CD4-positive, alpha-beta memory T cell (primary cell): ENCODE data around the gene MCF2L2. TPM values are rescaled to one million over a fixed set of nuclear protein-coding genes. Genes with fewer than 3 reads are reported as not detected.

Experiments used
- CTCF ChIA-PET: fragments of 350-600 bp; sonication (Branson Sonifier 250); formaldehyde crosslinking; loops from one replicate; lab custom pipeline; 2021; ENCODE audit warnings: inconsistent platforms; ENCODE audit not compliant: partially characterized antibody; lab: Charles Lee
- POLR2A ChIA-PET: fragments of 350-600 bp; sonication (Branson Sonifier 250); formaldehyde crosslinking; loops from one replicate; lab custom pipeline; 2021; ENCODE audit not compliant: partially characterized antibody; lab: Charles Lee
- DNase-seq, 5 donors: peaks; one replicate each; pipeline versions ENCODE4 v3.0.0 to v3.0.0-alpha.2; 2020 to 2022; ENCODE audit warnings: mixed read lengths in 1 of 5
- H3K27ac ChIP-seq: one replicate; pipeline ENCODE4 v1.7.0; 2013; ENCODE audit warnings: low read depth, low read length
- H3K27me3 ChIP-seq: 2 replicates; pipeline ENCODE4 v1.7.0; 2013; ENCODE audit warnings: mild to moderate bottlenecking, low read length, moderate library complexity; ENCODE audit not compliant: insufficient read depth
- H3K36me3 ChIP-seq: 2 replicates; pipeline ENCODE4 v1.7.0; 2013; ENCODE audit warnings: mild to moderate bottlenecking, low read length, moderate library complexity; ENCODE audit not compliant: insufficient read depth
- H3K4me1 ChIP-seq: 2 replicates; pipeline ENCODE4 v1.7.0; 2013; ENCODE audit warnings: mild to moderate bottlenecking, low read length, moderate library complexity; ENCODE audit not compliant: insufficient read depth
- H3K4me3 ChIP-seq, 2 donors: one replicate each; pipeline ENCODE4 v1.7.0; 2013; ENCODE audit warnings: low read length in 2 of 2, mild to moderate bottlenecking in 1 of 2
- H3K9me3 ChIP-seq, 2 donors: one replicate each; pipeline ENCODE4 v1.7.0; 2013; ENCODE audit warnings: low read length in 2 of 2, control low read depth in 1 of 2; ENCODE audit not compliant: control insufficient read depth in 1 of 2
- H3K27ac Mint-ChIP-seq, 7 donors: one replicate each; pipeline ENCODE4 v1.8.0; 2020 to 2021; ENCODE audit warnings: mixed read lengths in 7 of 7, mild to moderate bottlenecking in 6 of 7, inconsistent platforms in 3 of 7, moderate library complexity in 3 of 7
- H3K27me3 Mint-ChIP-seq, 2 donors: one replicate each; pipeline ENCODE4 v1.8.0; 2020 to 2021; ENCODE audit warnings: mixed read lengths in 2 of 2
- H3K36me3 Mint-ChIP-seq, 2 donors: one replicate each; pipeline ENCODE4 v1.8.0; 2020 to 2021; ENCODE audit warnings: mixed read lengths in 2 of 2, inconsistent platforms in 1 of 2, mild to moderate bottlenecking in 1 of 2
- H3K4me1 Mint-ChIP-seq, 4 donors: one replicate each; pipeline ENCODE4 v1.8.0; 2020 to 2021; ENCODE audit warnings: mixed read lengths in 4 of 4, mild to moderate bottlenecking in 1 of 4
- H3K4me3 Mint-ChIP-seq, 8 donors: one replicate each; pipeline ENCODE4 v1.8.0; 2020 to 2021; ENCODE audit warnings: mixed read lengths in 8 of 8, mild to moderate bottlenecking in 7 of 8, moderate library complexity in 6 of 8, inconsistent platforms in 3 of 8
- H3K9me3 Mint-ChIP-seq, 8 donors: one replicate each; pipeline ENCODE4 v1.8.0; 2020 to 2021; ENCODE audit warnings: mixed read lengths in 8 of 8, mild to moderate bottlenecking in 5 of 8, inconsistent platforms in 3 of 8, moderate library complexity in 1 of 8
- intact Hi-C: fragments of 100-400 bp; cut with micrococcal nuclease; formaldehyde crosslinking; loops from one replicate; pipeline ENCODE4 v1.15.1; 2023
- polyA plus RNA-seq, 2 donors: library from polyadenylated mRNA; unstranded; fragments of 300-500 nt; fragmentation: Illumina TruSeq; gene quantifications; one replicate each; pipeline ENCODE4 v1.2.3, GENCODE V29; 2021
- total RNA-seq, 2 experiments: library from RNA; stranded (reverse); gene quantifications; one replicate each; pipeline ENCODE4 v1.2.3, GENCODE V29; 2021

Gene MCF2L2
- total and polyA plus RNA-seq, 4 experiments from 2014 or later = 0.37 to 7.3 (median 5.1) TPM

DNA sequence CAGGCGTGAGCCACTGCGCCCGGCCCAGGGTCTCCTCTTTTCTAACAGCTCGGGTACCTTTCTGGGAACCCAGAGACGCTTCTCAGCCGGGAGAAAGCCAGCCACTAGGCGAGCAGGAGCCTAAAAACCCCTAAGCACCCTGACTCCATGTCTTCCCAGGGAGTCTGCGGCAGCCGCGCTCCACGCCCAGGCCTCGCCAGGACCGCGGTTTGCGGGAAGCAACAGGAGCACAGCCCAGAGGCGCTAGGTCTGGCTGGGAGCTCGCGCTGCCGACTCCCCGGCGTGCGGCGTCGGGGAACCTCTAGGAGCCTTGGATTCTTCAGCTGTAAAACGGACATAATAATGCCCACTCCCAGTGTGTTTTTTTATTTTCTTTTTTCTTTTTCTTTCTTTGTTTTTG, 264.9 kb downstream of the MCF2L2 start:
- no peaks in the 10 kb centered on the region for H3K36me3 ChIP-seq
- no peak overlapping the region for H3K27ac ChIP-seq
- peak overlapping the region; percentile 59 to 93 (median 84) for H3K4me3 Mint-ChIP-seq
- no peaks in the 10 kb centered on the region for H3K9me3 Mint-ChIP-seq
- H3K4me1 Mint-ChIP-seq = peaks cover 8 to 11% (median 9%) of the 10 kb centered on the region in 4 donors
- intact Hi-C loops = loop anchor here (5.0 kb wide), 1 partner anchor 371 kb away; the partner anchor contains the start of gene ATP11B
- no peaks in the 10 kb centered on the region for H3K9me3 ChIP-seq
- H3K4me3 ChIP-seq = no peak overlapping the region
- peak overlapping the region in 1 of 7 donors; percentile 43 for H3K27ac Mint-ChIP-seq
- DNase-seq = no peak
- H3K27me3 Mint-ChIP-seq = no peaks in the 10 kb centered on the region
- H3K27me3 ChIP-seq = no peaks in the 10 kb centered on the region
- ChIA-PET CTCF (no interaction called here), POLR2A (no interaction called here)
- H3K4me1 ChIP-seq = peaks cover 7% of the 10 kb centered on the region
- H3K36me3 Mint-ChIP-seq = no peaks in the 10 kb centered on the region

DNA sequence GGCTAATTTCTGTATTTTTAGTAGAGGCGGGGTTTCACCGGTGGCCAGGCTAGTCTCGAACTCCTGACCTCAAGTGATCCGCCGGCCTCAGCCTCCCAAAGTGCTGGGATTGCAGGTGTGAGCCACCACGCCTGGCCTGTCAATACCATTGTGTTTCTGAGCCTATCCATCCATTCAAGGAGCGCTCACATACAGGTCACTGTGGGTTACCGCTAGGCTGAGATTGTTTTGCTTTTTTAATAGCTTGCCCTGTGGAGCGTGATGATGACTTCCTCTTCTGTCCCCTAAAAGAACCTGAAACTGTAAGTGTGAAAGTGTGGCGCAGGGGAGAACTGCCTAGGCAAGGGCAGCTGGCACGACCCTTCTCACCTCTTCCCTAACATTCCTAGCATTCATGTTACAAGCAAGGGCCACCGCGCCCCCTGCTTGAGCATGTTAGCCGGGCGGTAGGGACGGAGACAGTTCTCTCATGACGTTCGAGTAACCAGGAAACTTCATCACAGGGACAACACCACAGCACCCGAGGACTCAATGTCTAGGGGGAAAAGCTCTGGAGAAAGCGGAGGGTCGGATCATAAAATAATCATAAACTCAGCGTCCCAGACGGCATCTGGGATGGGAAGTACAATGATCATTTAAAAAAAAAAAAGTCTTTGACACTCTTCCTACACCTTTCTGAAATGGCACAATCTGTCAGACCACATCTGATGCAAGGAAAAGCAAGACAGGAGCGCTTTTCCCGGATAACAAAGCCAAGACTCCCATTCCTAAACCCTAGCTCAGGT, 266.7 kb downstream of the MCF2L2 start:
- POLR2A ChIA-PET = interaction anchor here (0.7 to 0.8 kb wide), 2 partner anchors 8 to 124 kb away, joined by 3 to 4 read pairs; no protein-coding TSS in a partner anchor
- H3K4me1 Mint-ChIP-seq = peaks cover 8 to 11% (median 9%) of the 10 kb centered on the region in 4 donors
- intact Hi-C loops = loop anchor here (1.0 to 5.0 kb wide), 2 partner anchors 62 to 369 kb away; partner anchors contain the start of genes ATP11B and MCCC1

DNA sequence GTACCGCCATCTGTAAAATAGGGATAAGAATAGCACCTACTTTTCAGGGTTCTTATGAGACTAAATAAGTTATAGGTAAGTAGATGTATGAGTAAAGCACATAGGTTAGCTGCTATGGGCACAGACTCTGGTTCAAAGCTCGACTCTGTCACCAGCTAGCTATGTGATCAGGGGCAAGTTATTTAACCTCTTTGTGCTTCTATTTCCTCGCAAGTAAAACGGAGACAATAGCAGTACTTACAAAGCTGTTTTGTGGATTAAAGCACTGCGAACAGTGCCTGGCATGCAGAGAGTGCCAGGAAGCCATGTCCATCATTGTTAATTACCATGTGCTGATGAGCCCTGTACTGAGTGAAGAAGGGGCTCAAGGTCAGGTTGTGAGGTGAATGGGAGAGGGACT, 267.8 kb downstream of the MCF2L2 start:
- Histone ChIP-seq H3K27me3 (no peaks in the 10 kb centered on the region), H3K27ac (no peak overlapping the region), H3K4me1 (peaks cover 7% of the 10 kb centered on the region), H3K4me3 (no peak overlapping the region), H3K9me3 (no peaks in the 10 kb centered on the region), H3K36me3 (no peaks in the 10 kb centered on the region)
- H3K27ac Mint-ChIP-seq = no peak overlapping the region
- peaks cover 8 to 11% (median 9%) of the 10 kb centered on the region in 4 donors for H3K4me1 Mint-ChIP-seq
- H3K4me3 Mint-ChIP-seq = peak overlapping the region in 4 of 8 donors; percentile 12 to 59 (median 44)
- no peak for DNase-seq
- ChIA-PET POLR2A (no interaction called here), CTCF (interaction anchor here (0.6 to 1.0 kb wide), 2 partner anchors 14 to 19 kb away, joined by 3 read pairs; no protein-coding TSS in a partner anchor)
- no peaks in the 10 kb centered on the region for H3K27me3 Mint-ChIP-seq
- no peaks in the 10 kb centered on the region for H3K9me3 Mint-ChIP-seq
- no peaks in the 10 kb centered on the region for H3K36me3 Mint-ChIP-seq
- intact Hi-C loops = loop anchor here (5.0 kb wide), 1 partner anchor 368 kb away; the partner anchor contains the start of gene ATP11B

More for the DNA sequence above, 266.7 kb downstream of the MCF2L2 start:
- H3K9me3 Mint-ChIP-seq = no peaks in the 10 kb centered on the region
- peak in 2 of 5 donors; percentile 14 to 18 for DNase-seq
- no peaks in the 10 kb centered on the region for H3K36me3 Mint-ChIP-seq
- H3K27ac Mint-ChIP-seq = peak overlapping the region; percentile 66 to 90 (median 81)
- H3K27ac ChIP-seq = peak overlapping the region; percentile 51
- peak overlapping the region; percentile 33 to 70 for H3K4me3 ChIP-seq
- peaks cover 7% of the 10 kb centered on the region for H3K4me1 ChIP-seq
- H3K36me3 ChIP-seq = no peaks in the 10 kb centered on the region
- H3K9me3 ChIP-seq = no peaks in the 10 kb centered on the region
- H3K4me3 Mint-ChIP-seq = peak overlapping the region; percentile 83 to 95 (median 92)
- no peaks in the 10 kb centered on the region for H3K27me3 ChIP-seq
- CTCF ChIA-PET = interaction anchor here (0.6 to 1.5 kb wide), 3 partner anchors 20 to 146 kb away, joined by 3 to 4 read pairs (median 3); no protein-coding TSS in a partner anchor
- no peaks in the 10 kb centered on the region for H3K27me3 Mint-ChIP-seq

DNA sequence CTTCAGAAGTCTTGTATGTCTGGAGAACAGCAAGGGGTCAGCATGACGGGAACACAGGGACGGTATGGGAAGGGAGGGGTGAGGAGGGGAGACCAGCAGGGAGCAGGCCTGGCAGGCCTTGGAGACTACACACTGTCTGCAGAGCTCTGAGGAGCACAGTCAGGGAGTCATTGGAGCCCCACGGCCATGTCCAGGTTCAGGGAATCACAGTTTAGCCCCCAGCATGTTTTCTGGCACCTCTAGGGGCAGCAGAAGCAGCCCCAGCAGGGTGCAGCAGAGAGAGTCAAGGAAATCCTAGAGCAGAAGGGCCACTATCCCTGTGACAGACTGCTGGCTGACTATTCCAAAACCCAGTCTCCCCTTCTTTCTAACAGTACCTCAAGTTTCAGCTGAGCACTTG, 269.1 kb downstream of the MCF2L2 start:
- no peaks in the 10 kb centered on the region for H3K27me3 Mint-ChIP-seq
- no peaks in the 10 kb centered on the region for H3K9me3 Mint-ChIP-seq
- no peaks in the 10 kb centered on the region for H3K36me3 Mint-ChIP-seq
- ChIA-PET POLR2A (no interaction called here), CTCF (no interaction called here)
- no peak for DNase-seq
- peaks cover 8 to 11% (median 9%) of the 10 kb centered on the region in 4 donors for H3K4me1 Mint-ChIP-seq
- H3K27ac Mint-ChIP-seq = no peak overlapping the region
- no peak overlapping the region for H3K4me3 Mint-ChIP-seq
- Histone ChIP-seq H3K27ac (no peak overlapping the region), H3K4me3 (no peak overlapping the region), H3K27me3 (no peaks in the 10 kb centered on the region), H3K4me1 (peaks cover 7% of the 10 kb centered on the region), H3K36me3 (no peaks in the 10 kb centered on the region), H3K9me3 (no peaks in the 10 kb centered on the region)
- intact Hi-C loops = no loop called here

DNA sequence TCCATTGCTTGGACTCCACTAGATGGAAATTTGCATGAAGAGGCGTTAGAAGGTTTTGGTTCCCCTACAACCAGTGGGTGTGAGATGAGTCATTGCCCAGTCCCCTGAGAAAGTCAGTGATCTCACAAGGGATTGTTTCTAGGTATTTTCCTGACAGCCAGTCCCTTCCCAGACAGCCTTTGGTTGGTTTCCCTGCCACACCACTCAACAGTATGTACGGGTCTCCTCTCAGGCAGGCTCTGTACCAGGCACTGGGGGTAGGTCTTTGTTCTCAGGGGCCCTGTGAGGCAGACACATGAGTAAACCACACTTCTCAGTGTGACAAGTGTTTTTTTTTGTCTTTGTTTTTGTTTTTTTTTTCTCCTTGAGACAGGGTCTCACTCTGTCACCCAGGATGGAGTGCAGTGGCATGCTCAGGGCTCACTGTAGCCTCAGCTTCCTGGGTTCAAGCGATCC, 269.8 kb downstream of the MCF2L2 start:
- no peak for DNase-seq
- Mint-ChIP-seq H3K9me3 (no peaks in the 10 kb centered on the region), H3K4me3 (no peak overlapping the region), H3K36me3 (no peaks in the 10 kb centered on the region), H3K27ac (no peak overlapping the region), H3K4me1 (peaks cover 8 to 11% (median 9%) of the 10 kb centered on the region in 4 donors), H3K27me3 (no peaks in the 10 kb centered on the region)
- Histone ChIP-seq H3K36me3 (no peaks in the 10 kb centered on the region), H3K27me3 (no peaks in the 10 kb centered on the region), H3K4me1 (peaks cover 7% of the 10 kb centered on the region), H3K4me3 (no peak overlapping the region), H3K9me3 (no peaks in the 10 kb centered on the region), H3K27ac (no peak overlapping the region)
- intact Hi-C loops = no loop called here
- ChIA-PET CTCF (no interaction called here), POLR2A (no interaction called here)

DNA sequence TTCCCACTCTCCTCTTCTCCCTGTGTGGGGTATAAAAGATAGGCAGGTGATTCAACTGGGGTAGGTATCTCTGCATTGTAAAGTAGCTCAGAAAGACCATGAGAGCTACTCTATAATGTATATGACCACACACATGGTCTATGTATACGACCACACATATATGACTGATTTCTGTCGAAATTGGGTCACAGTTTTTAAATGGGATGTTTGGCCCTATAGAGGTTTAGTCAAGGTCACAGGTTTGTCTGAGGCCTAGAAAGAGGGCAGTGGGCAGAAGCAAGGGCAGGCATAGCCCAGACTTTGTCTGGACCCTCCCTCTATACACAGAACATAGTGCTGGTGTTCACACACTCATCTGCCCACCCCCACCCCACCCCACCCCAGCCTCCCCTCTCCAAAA, 270.3 kb downstream of the MCF2L2 start:
- no peak for DNase-seq
- H3K9me3 ChIP-seq = no peaks in the 10 kb centered on the region
- H3K36me3 ChIP-seq = no peaks in the 10 kb centered on the region
- peaks cover 8 to 11% (median 9%) of the 10 kb centered on the region in 4 donors for H3K4me1 Mint-ChIP-seq
- intact Hi-C loops = no loop called here
- H3K27me3 ChIP-seq = no peaks in the 10 kb centered on the region
- H3K27ac Mint-ChIP-seq = peak overlapping the region in 1 of 7 donors; percentile 16
- H3K9me3 Mint-ChIP-seq = no peaks in the 10 kb centered on the region
- no peak overlapping the region for H3K4me3 Mint-ChIP-seq
- ChIA-PET CTCF (no interaction called here), POLR2A (no interaction called here)
- no peaks in the 10 kb centered on the region for H3K36me3 Mint-ChIP-seq
- no peaks in the 10 kb centered on the region for H3K27me3 Mint-ChIP-seq
- H3K4me1 ChIP-seq = peaks cover 7% of the 10 kb centered on the region
- no peak overlapping the region for H3K4me3 ChIP-seq
- no peak overlapping the region for H3K27ac ChIP-seq

DNA sequence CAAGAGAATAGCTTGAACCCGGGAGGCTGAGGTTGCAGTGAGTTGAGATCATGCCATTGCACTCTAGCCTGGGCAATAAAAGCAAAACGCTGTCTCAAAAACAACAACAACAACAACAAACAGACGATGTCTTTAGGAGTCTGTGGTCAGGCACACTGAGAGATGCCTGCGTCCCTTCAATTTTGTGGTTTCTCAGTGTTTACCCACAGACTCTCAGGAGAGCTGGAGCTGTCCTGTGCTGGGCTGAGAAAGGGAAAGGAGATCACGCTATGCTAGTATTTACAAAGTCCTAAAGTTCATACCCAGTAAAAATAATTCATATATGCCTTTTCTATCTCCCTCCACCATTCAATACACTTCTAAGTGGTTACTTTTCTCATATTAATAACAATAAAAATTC, 272.2 kb downstream of the MCF2L2 start:
- POLR2A ChIA-PET = no interaction called here
- H3K27ac Mint-ChIP-seq = no peak overlapping the region

More for the DNA sequence above, 272.2 kb downstream of the MCF2L2 start:
- Mint-ChIP-seq H3K36me3 (peaks cover 0 to 8% of the 10 kb centered on the region in 2 donors), H3K4me3 (no peak overlapping the region), H3K4me1 (no peaks in the 10 kb centered on the region), H3K27me3 (no peaks in the 10 kb centered on the region), H3K9me3 (no peaks in the 10 kb centered on the region)
- Histone ChIP-seq H3K36me3 (no peaks in the 10 kb centered on the region), H3K9me3 (no peaks in the 10 kb centered on the region), H3K27me3 (no peaks in the 10 kb centered on the region), H3K27ac (no peak overlapping the region), H3K4me3 (no peak overlapping the region), H3K4me1 (no peaks in the 10 kb centered on the region)
- CTCF ChIA-PET = no interaction called here
- intact Hi-C loops = no loop called here
- DNase-seq = no peak
